ENCODE results near the gene FAM210B.
"Not testable (repeated sequence)": the region's sequence is repeated elsewhere in the genome, so short reads cannot be mapped to it uniquely, and the experiment has no call there.

Gene FAM210B

GRCh38 chr20:56381501-56381900, 22.7 kb downstream of the FAM210B start:
- no peak overlapping the region for H3K4me3 ChIP-seq (ENCODE audit: low read length)
- peaks cover 3% of the 10 kb centered on the region for H3K4me1 ChIP-seq (ENCODE audit: control insufficient read depth, insufficient read depth, low read length)
- DNase-seq (ENCODE audit: low read depth): no peak
- H3K9ac ChIP-seq (ENCODE audit: low read length): no peak overlapping the region
- peaks cover 7% of the 10 kb centered on the region for H3K36me3 ChIP-seq (ENCODE audit: control insufficient read depth, insufficient read depth, low read length, severe bottlenecking)
- H3K9me3 ChIP-seq (ENCODE audit: control insufficient read depth, low read length): no peaks in the 10 kb centered on the region
- no peaks in the 10 kb centered on the region for H3K27me3 ChIP-seq (replicated peaks; ENCODE audit: control insufficient read depth, insufficient read depth, low read length)

DNA sequence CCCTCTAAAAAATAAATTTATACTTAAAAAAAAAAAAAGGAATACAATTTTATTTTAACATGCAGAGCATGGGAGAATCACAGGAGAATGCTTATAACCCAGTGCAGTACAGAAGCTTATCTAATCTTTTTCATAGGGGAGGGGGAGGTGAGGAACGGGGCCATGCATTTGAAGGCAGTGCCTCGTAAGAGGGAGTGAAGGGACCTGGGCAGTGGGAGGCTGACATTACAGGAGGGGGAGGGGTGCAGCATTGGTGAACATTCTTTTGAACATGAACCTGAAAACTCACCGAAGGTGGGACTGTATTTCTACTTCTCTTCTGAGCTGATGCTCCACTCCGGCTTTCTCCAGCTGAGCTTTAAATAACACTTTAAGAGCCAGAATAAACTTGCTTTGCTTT, 23.9 kb downstream of the FAM210B start:
- H3K27me3 ChIP-seq (replicated peaks; ENCODE audit: control insufficient read depth, insufficient read depth, low read length): no peaks in the 10 kb centered on the region
- DNase-seq (ENCODE audit: low read depth): no peak
- no peak overlapping the region for H3K9ac ChIP-seq (ENCODE audit: low read length)
- peaks cover 7% of the 10 kb centered on the region for H3K36me3 ChIP-seq (ENCODE audit: control insufficient read depth, insufficient read depth, low read length, severe bottlenecking)
- H3K4me3 ChIP-seq (ENCODE audit: low read length): no peak overlapping the region
- H3K9me3 ChIP-seq (ENCODE audit: control insufficient read depth, low read length): no peaks in the 10 kb centered on the region
- H3K4me1 ChIP-seq (ENCODE audit: control insufficient read depth, insufficient read depth, low read length): peaks cover 3% of the 10 kb centered on the region

- Histone ChIP-seq H3K4me3 (ENCODE audit: low read length) (no peak overlapping the region), H3K36me3 (ENCODE audit: control insufficient read depth, insufficient read depth, low read length, severe bottlenecking) (peaks cover 1% of the 10 kb centered on the region), H3K9ac (ENCODE audit: low read length) (no peak overlapping the region), H3K27me3 (replicated peaks; ENCODE audit: control insufficient read depth, insufficient read depth, low read length) (no peaks in the 10 kb centered on the region), H3K9me3 (ENCODE audit: control insufficient read depth, low read length) (no peaks in the 10 kb centered on the region), H3K4me1 (ENCODE audit: control insufficient read depth, insufficient read depth, low read length) (peaks cover 3% of the 10 kb centered on the region)
- no peak for DNase-seq (ENCODE audit: low read depth)
Measured at GRCh38 chr20:56383334-56383733, 24.6 kb downstream of the FAM210B start.

- Histone ChIP-seq H3K4me3 (ENCODE audit: low read length) (no peak overlapping the region), H3K4me1 (ENCODE audit: control insufficient read depth, insufficient read depth, low read length) (peaks cover 3% of the 10 kb centered on the region), H3K9me3 (ENCODE audit: control insufficient read depth, low read length) (no peaks in the 10 kb centered on the region), H3K27me3 (replicated peaks; ENCODE audit: control insufficient read depth, insufficient read depth, low read length) (no peaks in the 10 kb centered on the region), H3K36me3 (ENCODE audit: control insufficient read depth, insufficient read depth, low read length, severe bottlenecking) (no peaks in the 10 kb centered on the region), H3K9ac (ENCODE audit: low read length) (no peak overlapping the region)
- DNase-seq (ENCODE audit: low read depth): no peak
Measured at GRCh38 chr20:56385130-56385529, 26.4 kb downstream of the FAM210B start.

DNA sequence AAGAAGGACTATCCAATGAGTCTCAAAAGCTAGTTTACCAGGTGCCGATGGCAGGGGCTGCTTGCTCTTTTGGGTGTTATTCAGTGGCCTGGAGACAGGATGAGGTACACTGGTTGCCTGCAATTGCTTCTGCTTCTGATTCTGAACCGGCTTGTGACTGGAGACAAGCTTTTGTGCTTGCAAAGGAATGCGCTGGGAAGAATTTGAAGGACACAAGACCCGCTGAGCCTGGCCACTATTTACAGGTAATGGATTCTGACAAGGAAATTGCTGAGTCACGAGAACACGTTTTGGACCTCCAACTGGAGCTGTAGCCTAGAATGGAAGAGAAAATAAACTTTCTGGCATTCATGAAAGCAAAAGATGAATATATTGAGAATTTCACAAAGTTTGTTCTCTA, 27.4 kb downstream of the FAM210B start:
- Histone ChIP-seq H3K27me3 (replicated peaks; ENCODE audit: control insufficient read depth, insufficient read depth, low read length) (no peaks in the 10 kb centered on the region), H3K4me3 (ENCODE audit: low read length) (no peak overlapping the region), H3K9ac (ENCODE audit: low read length) (no peak overlapping the region), H3K4me1 (ENCODE audit: control insufficient read depth, insufficient read depth, low read length) (peaks cover 7% of the 10 kb centered on the region), H3K9me3 (ENCODE audit: control insufficient read depth, low read length) (no peaks in the 10 kb centered on the region), H3K36me3 (ENCODE audit: control insufficient read depth, insufficient read depth, low read length, severe bottlenecking) (no peaks in the 10 kb centered on the region)
- no peak for DNase-seq (ENCODE audit: low read depth)

GRCh38 chr20:56388882-56389281, 30.1 kb downstream of the FAM210B start:
- H3K9ac ChIP-seq (ENCODE audit: low read length): no peak overlapping the region
- H3K27me3 ChIP-seq (replicated peaks; ENCODE audit: control insufficient read depth, insufficient read depth, low read length): no peaks in the 10 kb centered on the region
- H3K4me1 ChIP-seq (ENCODE audit: control insufficient read depth, insufficient read depth, low read length): peaks cover 18% of the 10 kb centered on the region
- H3K4me3 ChIP-seq (ENCODE audit: low read length): no peak overlapping the region
- no peak for DNase-seq (ENCODE audit: low read depth)
- H3K36me3 ChIP-seq (ENCODE audit: control insufficient read depth, insufficient read depth, low read length, severe bottlenecking): no peaks in the 10 kb centered on the region
- no peaks in the 10 kb centered on the region for H3K9me3 ChIP-seq (ENCODE audit: control insufficient read depth, low read length)

GRCh38 chr20:56389807-56390206, 31.0 kb downstream of the FAM210B start:
- no peak for DNase-seq (ENCODE audit: low read depth)
- Histone ChIP-seq H3K4me1 (ENCODE audit: control insufficient read depth, insufficient read depth, low read length) (peaks cover 17% of the 10 kb centered on the region), H3K36me3 (ENCODE audit: control insufficient read depth, insufficient read depth, low read length, severe bottlenecking) (no peaks in the 10 kb centered on the region), H3K9ac (ENCODE audit: low read length) (no peak overlapping the region), H3K9me3 (ENCODE audit: control insufficient read depth, low read length) (no peaks in the 10 kb centered on the region), H3K27me3 (replicated peaks; ENCODE audit: control insufficient read depth, insufficient read depth, low read length) (no peaks in the 10 kb centered on the region), H3K4me3 (ENCODE audit: low read length) (no peak overlapping the region)

DNA sequence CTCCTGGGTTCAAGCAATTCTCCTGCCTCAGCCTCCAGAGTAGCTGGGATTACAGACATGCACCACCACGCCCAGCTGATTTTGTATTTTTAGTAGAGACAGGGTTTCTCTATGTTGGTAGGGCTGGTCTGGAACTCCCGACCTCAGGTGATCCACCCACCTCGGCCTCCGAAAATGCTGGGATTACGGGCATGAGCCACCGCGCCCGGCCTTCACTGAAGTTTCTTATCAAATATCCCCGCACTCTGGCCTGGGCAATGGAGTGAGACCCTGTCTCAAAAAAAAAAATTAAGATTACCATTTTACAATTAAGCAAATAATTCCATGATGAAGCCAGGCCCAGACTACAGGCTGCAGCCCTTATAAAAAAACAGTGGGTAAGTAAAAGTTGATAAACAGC, 31.6 kb downstream of the FAM210B start:
- not testable (repeated sequence) for H3K9me3 ChIP-seq (ENCODE audit: control insufficient read depth, low read length); H3K27me3 ChIP-seq (replicated peaks; ENCODE audit: control insufficient read depth, insufficient read depth, low read length); H3K36me3 ChIP-seq (ENCODE audit: control insufficient read depth, insufficient read depth, low read length, severe bottlenecking); H3K4me3 ChIP-seq (ENCODE audit: low read length); DNase-seq (ENCODE audit: low read depth); H3K9ac ChIP-seq (ENCODE audit: low read length)
- peaks cover 17% of the 10 kb centered on the region for H3K4me1 ChIP-seq (ENCODE audit: control insufficient read depth, insufficient read depth, low read length)

DNA sequence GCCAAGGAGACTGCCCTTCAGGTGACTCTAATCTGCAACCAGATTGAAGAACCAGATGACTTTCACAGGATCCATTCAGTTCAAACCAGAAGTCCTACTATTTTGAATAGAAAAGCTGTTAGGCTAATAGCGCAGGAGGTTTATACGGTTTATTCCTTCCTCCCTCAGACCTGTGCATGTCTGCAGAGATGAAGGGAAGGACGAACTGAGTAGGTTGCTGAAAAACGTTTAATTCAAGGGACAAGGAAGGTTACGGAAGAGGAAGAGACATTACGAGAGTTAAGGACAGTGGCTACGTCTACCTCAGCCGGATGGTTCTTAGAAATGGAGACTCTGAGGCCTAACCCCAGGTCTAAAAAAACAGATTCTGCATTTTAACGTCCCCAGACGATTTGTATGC, 32.3 kb downstream of the FAM210B start:
- H3K9me3 ChIP-seq (ENCODE audit: control insufficient read depth, low read length): no peaks in the 10 kb centered on the region
- peaks cover 17% of the 10 kb centered on the region for H3K4me1 ChIP-seq (ENCODE audit: control insufficient read depth, insufficient read depth, low read length)
- H3K27me3 ChIP-seq (replicated peaks; ENCODE audit: control insufficient read depth, insufficient read depth, low read length): no peaks in the 10 kb centered on the region
- peak; percentile 2 for DNase-seq (ENCODE audit: low read depth)
- peak overlapping the region; percentile 92 for H3K4me3 ChIP-seq (ENCODE audit: low read length)
- H3K9ac ChIP-seq (ENCODE audit: low read length): peak overlapping the region; percentile 90
- peaks cover 11% of the 10 kb centered on the region for H3K36me3 ChIP-seq (ENCODE audit: control insufficient read depth, insufficient read depth, low read length, severe bottlenecking)

GRCh38 chr20:56391596-56392131, 32.9 kb downstream of the FAM210B start:
- H3K36me3 ChIP-seq (ENCODE audit: control insufficient read depth, insufficient read depth, low read length, severe bottlenecking): peaks cover 17% of the 10 kb centered on the region
- DNase-seq (ENCODE audit: low read depth): no peak
- H3K4me1 ChIP-seq (ENCODE audit: control insufficient read depth, insufficient read depth, low read length): peaks cover 17% of the 10 kb centered on the region
- peak overlapping the region; percentile 92 for H3K4me3 ChIP-seq (ENCODE audit: low read length)
- H3K27me3 ChIP-seq (replicated peaks; ENCODE audit: control insufficient read depth, insufficient read depth, low read length): no peaks in the 10 kb centered on the region
- H3K9ac ChIP-seq (ENCODE audit: low read length): peak overlapping the region; percentile 90
- H3K9me3 ChIP-seq (ENCODE audit: control insufficient read depth, low read length): no peaks in the 10 kb centered on the region

- peak within 1 kb of the TSS; percentile 90 for H3K9ac ChIP-seq (ENCODE audit: low read length)
- no peaks in the 10 kb centered on the region for H3K27me3 ChIP-seq (replicated peaks; ENCODE audit: control insufficient read depth, insufficient read depth, low read length)
- no peaks in the 10 kb centered on the region for H3K9me3 ChIP-seq (ENCODE audit: control insufficient read depth, low read length)
- peaks cover 17% of the 10 kb centered on the region for H3K4me1 ChIP-seq (ENCODE audit: control insufficient read depth, insufficient read depth, low read length)
- peak; percentile 100 for DNase-seq (ENCODE audit: low read depth)
- H3K36me3 ChIP-seq (ENCODE audit: control insufficient read depth, insufficient read depth, low read length, severe bottlenecking): peaks cover 23% of the 10 kb centered on the region
- H3K4me3 ChIP-seq (ENCODE audit: low read length): peak within 1 kb of the TSS; percentile 92
Measured at GRCh38 chr20:56392132-56392880, 33.5 kb downstream of the FAM210B start, which contains the start of the genes AURKA and CSTF1. Gene AURKA (minus strand): TSS chr20:56392215. CDS start chr20:56388197, 4,018 bp downstream. Gene CSTF1 (plus strand): TSS chr20:56392645. CDS start chr20:56395553, 2,908 bp downstream.
